Calu3 (cell line): ENCODE data around the gene NECTIN1. TPM values are rescaled to one million over a fixed set of nuclear protein-coding genes. Genes with fewer than 3 reads are reported as not detected.

Source experiments
- BruUV-seq: library from RNA; stranded (reverse); fragments of 400-500 nt; replicated peaks from 2 replicates; lab custom pipeline; 2021; lab: Mats Ljungman, UMichigan
- CTCF ChIA-PET: fragments of 300-600 bp; sonication (Branson Sonifier 250); formaldehyde crosslinking; loops from one replicate; lab custom pipeline; 2022; ENCODE audit warnings: antibody characterized with exemption; lab: Charles Lee
- DNase-seq: peaks from one replicate; pipeline ENCODE4 v3.0.0; 2022
- H3K27ac Mint-ChIP-seq: one replicate; pipeline ENCODE4 v1.8.0; 2022; ENCODE audit warnings: mixed read lengths; ENCODE audit not compliant: unreplicated experiment
- H3K27me3 Mint-ChIP-seq: one replicate; pipeline ENCODE4 v1.8.0; 2022; ENCODE audit warnings: mixed read lengths; ENCODE audit not compliant: unreplicated experiment
- H3K36me3 Mint-ChIP-seq: one replicate; pipeline ENCODE4 v1.8.0; 2022; ENCODE audit warnings: mild to moderate bottlenecking, moderate library complexity, mixed read lengths; ENCODE audit not compliant: insufficient read depth, unreplicated experiment
- H3K4me1 Mint-ChIP-seq: one replicate; pipeline ENCODE4 v1.8.0; 2022; ENCODE audit warnings: mild to moderate bottlenecking, low read depth, mixed read lengths; ENCODE audit not compliant: unreplicated experiment
- H3K4me3 Mint-ChIP-seq: one replicate; pipeline ENCODE4 v1.8.0; 2022; ENCODE audit warnings: mild to moderate bottlenecking, low read depth, moderate library complexity, mixed read lengths; ENCODE audit not compliant: unreplicated experiment
- H3K9me3 Mint-ChIP-seq: one replicate; pipeline ENCODE4 v1.8.0; 2022; ENCODE audit warnings: low read depth, mixed read lengths; ENCODE audit not compliant: unreplicated experiment
- intact Hi-C: fragments of 100-400 bp; cut with micrococcal nuclease; formaldehyde crosslinking; loops from one replicate; pipeline ENCODE4 v1.10.0; 2022; ENCODE audit not compliant: unreplicated experiment
- total RNA-seq: library from RNA; stranded (reverse); gene quantifications from 2 replicates; pipeline ENCODE4 v1.2.3, GENCODE V29; 2022
- TF ChIP-seq, protein P1 (sequence below): fragments of 200-600 bp; IDR thresholded peaks from one replicate; pipeline ENCODE4 v1.8.0; 2022; ENCODE audit warnings: antibody characterized with exemption; ENCODE audit not compliant: unreplicated experiment

NECTIN1 gene
- total RNA-seq, 1 experiment from 2014 or later = 22.1 TPM

DNA sequence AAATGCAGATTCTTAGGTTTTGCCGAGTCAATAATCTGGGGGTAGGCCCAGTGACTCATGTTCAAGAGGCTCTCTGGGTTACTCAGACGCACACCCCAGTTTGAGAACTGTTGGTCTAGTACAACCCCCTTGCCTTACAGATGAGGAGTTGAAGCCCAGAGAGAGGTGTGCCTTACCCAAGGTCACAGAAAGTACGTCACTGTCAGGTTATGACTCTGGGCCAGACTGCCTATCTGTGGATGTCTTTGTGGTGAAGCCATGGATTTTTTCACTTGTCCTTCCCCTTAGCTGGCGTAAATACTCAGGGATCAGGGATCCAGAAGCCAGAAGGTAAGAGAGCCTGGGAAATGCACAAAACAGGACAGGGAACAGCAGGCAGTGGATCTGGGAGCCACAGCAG, 25.2 kb upstream of the NECTIN1 start:
- no peak for DNase-seq
- intact Hi-C loops = no loop called here
- Mint-ChIP-seq H3K27me3 (peaks cover 40% of the 10 kb centered on the region), H3K27ac (no peak overlapping the region), H3K4me3 (no peak overlapping the region), H3K9me3 (no peaks in the 10 kb centered on the region), H3K4me1 (peaks cover 8% of the 10 kb centered on the region), H3K36me3 (no peaks in the 10 kb centered on the region)
- CTCF ChIA-PET = no interaction called here
- TF ChIP-seq, protein P1, sequence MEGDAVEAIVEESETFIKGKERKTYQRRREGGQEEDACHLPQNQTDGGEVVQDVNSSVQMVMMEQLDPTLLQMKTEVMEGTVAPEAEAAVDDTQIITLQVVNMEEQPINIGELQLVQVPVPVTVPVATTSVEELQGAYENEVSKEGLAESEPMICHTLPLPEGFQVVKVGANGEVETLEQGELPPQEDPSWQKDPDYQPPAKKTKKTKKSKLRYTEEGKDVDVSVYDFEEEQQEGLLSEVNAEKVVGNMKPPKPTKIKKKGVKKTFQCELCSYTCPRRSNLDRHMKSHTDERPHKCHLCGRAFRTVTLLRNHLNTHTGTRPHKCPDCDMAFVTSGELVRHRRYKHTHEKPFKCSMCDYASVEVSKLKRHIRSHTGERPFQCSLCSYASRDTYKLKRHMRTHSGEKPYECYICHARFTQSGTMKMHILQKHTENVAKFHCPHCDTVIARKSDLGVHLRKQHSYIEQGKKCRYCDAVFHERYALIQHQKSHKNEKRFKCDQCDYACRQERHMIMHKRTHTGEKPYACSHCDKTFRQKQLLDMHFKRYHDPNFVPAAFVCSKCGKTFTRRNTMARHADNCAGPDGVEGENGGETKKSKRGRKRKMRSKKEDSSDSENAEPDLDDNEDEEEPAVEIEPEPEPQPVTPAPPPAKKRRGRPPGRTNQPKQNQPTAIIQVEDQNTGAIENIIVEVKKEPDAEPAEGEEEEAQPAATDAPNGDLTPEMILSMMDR = no peak
- no TSS peak for BruUV-seq

DNA sequence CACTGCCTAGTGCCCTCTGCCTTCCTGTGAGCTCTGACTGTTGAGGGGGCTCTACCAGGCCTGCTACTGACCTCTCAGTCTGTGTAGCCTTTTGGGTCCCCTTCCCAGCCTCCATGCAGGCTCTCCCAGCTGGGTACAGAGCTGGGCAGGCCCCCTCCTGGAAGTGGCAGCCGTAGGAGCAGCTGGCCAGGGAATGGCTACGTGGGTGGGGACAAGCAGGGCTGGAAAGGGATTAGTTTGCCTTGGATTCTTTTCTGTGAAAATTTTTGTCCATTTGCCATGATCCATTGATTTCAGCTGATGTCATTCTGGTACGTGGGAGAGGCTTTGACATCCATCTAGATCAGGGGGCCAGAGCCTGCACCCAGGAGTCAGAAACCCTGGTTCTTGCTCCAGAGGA, 23.9 kb upstream of the NECTIN1 start:
- no peaks in the 10 kb centered on the region for H3K9me3 Mint-ChIP-seq
- H3K27me3 Mint-ChIP-seq = peaks cover 40% of the 10 kb centered on the region
- peaks cover 8% of the 10 kb centered on the region for H3K4me1 Mint-ChIP-seq
- no peak overlapping the region for H3K4me3 Mint-ChIP-seq
- H3K36me3 Mint-ChIP-seq = no peaks in the 10 kb centered on the region
- intact Hi-C loops = no loop called here
- no TSS peak for BruUV-seq
- DNase-seq = no peak
- TF ChIP-seq, protein P1 = no peak
- CTCF ChIA-PET = no interaction called here
- H3K27ac Mint-ChIP-seq = no peak overlapping the region

GRCh38 chr11:119752345-119752871, 23.4 kb upstream of the NECTIN1 start:
- Mint-ChIP-seq H3K9me3 (no peaks in the 10 kb centered on the region), H3K36me3 (no peaks in the 10 kb centered on the region), H3K27ac (no peak overlapping the region), H3K4me1 (peaks cover 8% of the 10 kb centered on the region), H3K27me3 (peaks cover 40% of the 10 kb centered on the region), H3K4me3 (no peak overlapping the region)
- BruUV-seq = no TSS peak
- TF ChIP-seq, protein P1 = no peak
- intact Hi-C loops = no loop called here
- DNase-seq = no peak
- CTCF ChIA-PET = no interaction called here

- H3K27ac Mint-ChIP-seq = no peak overlapping the region
- DNase-seq = no peak
- H3K4me3 Mint-ChIP-seq = no peak overlapping the region
- H3K36me3 Mint-ChIP-seq = no peaks in the 10 kb centered on the region
- CTCF ChIA-PET = interaction anchor here (1.5 kb wide), 1 partner anchor 21 kb away, joined by 3 read pairs; the partner anchor contains the start of gene NECTIN1
- peaks cover 43% of the 10 kb centered on the region for H3K27me3 Mint-ChIP-seq
- intact Hi-C loops = no loop called here
- TF ChIP-seq, protein P1 = no peak
- peaks cover 8% of the 10 kb centered on the region for H3K4me1 Mint-ChIP-seq
- BruUV-seq = no TSS peak
- no peaks in the 10 kb centered on the region for H3K9me3 Mint-ChIP-seq
Measured at GRCh38 chr11:119750056-119750455, 21.1 kb upstream of the NECTIN1 start.
